ENCODE results near the gene USP4.

DNA sequence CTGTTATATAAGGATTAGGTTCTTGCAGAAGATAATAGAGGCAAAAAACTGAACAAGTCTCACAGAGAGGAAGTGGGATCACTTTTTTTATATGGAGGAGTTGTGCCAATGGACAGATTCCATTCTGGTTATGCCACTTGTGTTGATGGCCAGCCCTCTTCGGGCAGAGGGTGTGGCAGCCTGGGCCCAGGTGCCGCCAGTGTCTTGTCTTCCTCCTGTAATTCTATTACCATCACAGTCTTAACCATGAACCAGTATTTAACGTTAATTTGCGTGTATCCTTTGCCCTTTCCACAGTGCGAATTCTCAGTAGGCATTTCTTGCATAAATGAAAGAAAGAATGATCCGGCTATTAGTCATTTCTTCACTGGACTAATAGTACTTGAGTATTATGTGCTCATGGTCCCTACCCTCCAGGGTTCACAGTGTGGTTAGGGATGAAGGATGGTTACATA, 7.0 kb upstream of the USP4 start:
- TF ChIP-seq, protein P1, sequence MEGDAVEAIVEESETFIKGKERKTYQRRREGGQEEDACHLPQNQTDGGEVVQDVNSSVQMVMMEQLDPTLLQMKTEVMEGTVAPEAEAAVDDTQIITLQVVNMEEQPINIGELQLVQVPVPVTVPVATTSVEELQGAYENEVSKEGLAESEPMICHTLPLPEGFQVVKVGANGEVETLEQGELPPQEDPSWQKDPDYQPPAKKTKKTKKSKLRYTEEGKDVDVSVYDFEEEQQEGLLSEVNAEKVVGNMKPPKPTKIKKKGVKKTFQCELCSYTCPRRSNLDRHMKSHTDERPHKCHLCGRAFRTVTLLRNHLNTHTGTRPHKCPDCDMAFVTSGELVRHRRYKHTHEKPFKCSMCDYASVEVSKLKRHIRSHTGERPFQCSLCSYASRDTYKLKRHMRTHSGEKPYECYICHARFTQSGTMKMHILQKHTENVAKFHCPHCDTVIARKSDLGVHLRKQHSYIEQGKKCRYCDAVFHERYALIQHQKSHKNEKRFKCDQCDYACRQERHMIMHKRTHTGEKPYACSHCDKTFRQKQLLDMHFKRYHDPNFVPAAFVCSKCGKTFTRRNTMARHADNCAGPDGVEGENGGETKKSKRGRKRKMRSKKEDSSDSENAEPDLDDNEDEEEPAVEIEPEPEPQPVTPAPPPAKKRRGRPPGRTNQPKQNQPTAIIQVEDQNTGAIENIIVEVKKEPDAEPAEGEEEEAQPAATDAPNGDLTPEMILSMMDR (IDR thresholded peaks at IDR 0.05): no peak
- TF ChIP-seq POLR2A (IDR thresholded peaks at IDR 0.05): no peak

Measured in lower leg skin (tissue), 3 donors.